GM12878 (cell line): Measurements from ENCODE around the gene ERC2. TPM values are rescaled to one million over a fixed set of nuclear protein-coding genes. Genes with fewer than 3 reads are reported as not detected.

Experiments
- ATAC-seq: fragments of 200-7000 bp; cut with Tn5 transposase; 3 replicates; pipeline ENCODE4 v1.9.1; 2020; ENCODE audit warnings: mild to moderate bottlenecking, moderate library complexity
- BruUV-seq: library from RNA; stranded (reverse); fragments of 400-500 nt; replicated peaks from 2 replicates; lab custom pipeline; 2021; lab: Mats Ljungman, UMichigan
- CTCF ChIA-PET: fragments of 300-600 bp; sonication (Branson Sonifier 250); formaldehyde crosslinking; extraction: SDS; loops from one replicate; lab custom pipeline; 2021; ENCODE audit warnings: inconsistent platforms; lab: Yijun Ruan, JAX
- POLR2A ChIA-PET: fragments of 350-600 bp; formaldehyde crosslinking; extraction: SDS; loops from one replicate; lab custom pipeline; 2021; ENCODE audit warnings: inconsistent platforms; lab: Charles Lee
- RAD21 ChIA-PET: fragments of 300-600 bp; sonication (Branson Sonifier 250); formaldehyde crosslinking; loops from one replicate; lab custom pipeline; 2023; ENCODE audit warnings: antibody characterized with exemption; ENCODE audit not compliant: unreplicated experiment; lab: Charles Lee
- SMC1A ChIA-PET: fragments of 300-600 bp; sonication (Branson Sonifier 250); formaldehyde crosslinking; loops from one replicate; lab custom pipeline; 2023; ENCODE audit not compliant: unreplicated experiment, uncharacterized antibody; lab: Charles Lee
- DNase-seq: peaks from one replicate; pipeline ENCODE4 v3.0.0-alpha.2; 2011; ENCODE audit warnings: low read depth, low spot score
- FAIRE-seq: peaks from 3 replicates; lab custom pipeline; 2011; peaks lifted over from hg19 to GRCh38; lab: Jason Lieb, UNC
- H2AFZ ChIP-seq: 2 replicates; pipeline ENCODE4 v1.6.0; 2011; ENCODE audit warnings: low read depth, low read length, control low read depth; ENCODE audit not compliant: control insufficient read depth
- H3K27ac ChIP-seq: 2 replicates; pipeline ENCODE4 v1.5.1; 2011; ENCODE audit warnings: control low read depth; ENCODE audit not compliant: control insufficient read depth, insufficient read depth
- H3K27me3 ChIP-seq, 2 experiments: replicated peaks in 1 of 2; 2 replicates each; pipeline versions ENCODE4 v1.6.0 to v1.6.1; 2011; ENCODE audit warnings: low read length in 1 of 2; ENCODE audit not compliant: control insufficient read depth in 2 of 2, insufficient read depth in 2 of 2
- H3K36me3 ChIP-seq, 2 experiments: 2 replicates each; pipeline ENCODE4 v1.5.1; 2011; ENCODE audit warnings: low read length in 1 of 2; ENCODE audit not compliant: control insufficient read depth in 2 of 2, insufficient read depth in 2 of 2
- H3K4me1 ChIP-seq: 2 replicates; pipeline ENCODE4 v1.6.1; 2011; ENCODE audit warnings: mild to moderate bottlenecking, low read length, moderate library complexity, mixed read lengths; ENCODE audit not compliant: control insufficient read depth, insufficient read depth
- H3K4me2 ChIP-seq: 2 replicates; pipeline ENCODE4 v1.6.0; 2011; ENCODE audit warnings: control low read depth; ENCODE audit not compliant: control insufficient read depth, insufficient read depth
- H3K4me3 ChIP-seq: fragments of 200-600 bp; sonication (generic); 2 replicates; pipeline ENCODE4 v1.5.1; 2016
- H3K79me2 ChIP-seq: 2 replicates; pipeline ENCODE4 v1.6.0; 2011; ENCODE audit warnings: low read length; ENCODE audit not compliant: control insufficient read depth, insufficient read depth
- H3K9ac ChIP-seq: 2 replicates; pipeline ENCODE4 v1.8.0; 2011; ENCODE audit warnings: low read length, control low read depth, mixed read lengths; ENCODE audit not compliant: control insufficient read depth, insufficient read depth
- H3K9me3 ChIP-seq: replicated peaks from 3 replicates; pipeline ENCODE4 v1.5.1; 2011; ENCODE audit warnings: mild to moderate bottlenecking, low read length; ENCODE audit not compliant: control insufficient read depth, insufficient read depth
- H4K20me1 ChIP-seq: 2 replicates; pipeline ENCODE4 v1.6.0; 2011; ENCODE audit not compliant: control insufficient read depth, insufficient read depth
- ATF3 ChIP-seq: IDR thresholded peaks from 2 replicates; pipeline ENCODE4 v1.6.1; 2011; ENCODE audit warnings: low read depth, mild to moderate bottlenecking, low read length, moderate library complexity, borderline replicate concordance; ENCODE audit errors: extremely low read depth
- CREB1 ChIP-seq: IDR thresholded peaks from 2 replicates; pipeline ENCODE4 v1.6.1; 2012; ENCODE audit warnings: low read depth, mild to moderate bottlenecking, inconsistent platforms
- CUX1 ChIP-seq: IDR thresholded peaks from 2 replicates; pipeline ENCODE4 v1.6.1; 2012; ENCODE audit warnings: improper control_type of control experiment, low read depth, low read length; ENCODE audit not compliant: insufficient replicate concordance
- ESRRA ChIP-seq: IDR thresholded peaks from 2 replicates; pipeline ENCODE4 v1.6.1; 2012; ENCODE audit warnings: mild to moderate bottlenecking, low read length, improper control_type of control experiment
- EZH2 ChIP-seq: IDR thresholded peaks from 2 replicates; pipeline ENCODE4 v1.6.1; 2012; ENCODE audit warnings: low read depth, mild to moderate bottlenecking, control low read depth, inconsistent platforms, low read length, borderline replicate concordance; ENCODE audit not compliant: control insufficient read depth
- HDGF ChIP-seq: fragments of 450-650 bp; IDR thresholded peaks from 2 replicates; pipeline ENCODE4 v1.6.1; 2016; ENCODE audit warnings: antibody characterized with exemption
- IRF5 ChIP-seq: fragments of 450-650 bp; IDR thresholded peaks from 2 replicates; pipeline ENCODE4 v1.6.1; 2017; ENCODE audit warnings: borderline replicate concordance
- MEF2A ChIP-seq: IDR thresholded peaks from 2 replicates; pipeline ENCODE4 v1.6.1; 2011; ENCODE audit warnings: low read depth, mild to moderate bottlenecking, low read length, moderate library complexity; ENCODE audit not compliant: insufficient read depth
- MTA2 ChIP-seq: fragments of 450-650 bp; IDR thresholded peaks from 2 replicates; pipeline ENCODE4 v1.6.1; 2016; ENCODE audit warnings: low read depth, mild to moderate bottlenecking, moderate library complexity
- NFXL1 ChIP-seq: fragments of 450-650 bp; IDR thresholded peaks from 2 replicates; pipeline ENCODE4 v1.6.1; 2017; ENCODE audit warnings: antibody characterized with exemption, mild to moderate bottlenecking, borderline replicate concordance
- POLR2AphosphoS2 ChIP-seq: IDR thresholded peaks from 2 replicates; pipeline ENCODE4 v1.6.1; 2011; ENCODE audit warnings: low read depth, mild to moderate bottlenecking, low read length, improper control_type of control experiment, moderate library complexity
- PRDM15 ChIP-seq: fragments of 450-650 bp; formaldehyde crosslinking; IDR thresholded peaks from 2 replicates; pipeline ENCODE4 v1.4.0; 2020; ENCODE audit warnings: mild to moderate bottlenecking, moderate library complexity
- SMAD1 ChIP-seq: fragments of 450-650 bp; IDR thresholded peaks from 2 replicates; pipeline ENCODE4 v1.6.1; 2018; ENCODE audit warnings: mild to moderate bottlenecking, low read depth; ENCODE audit not compliant: partially characterized antibody
- SREBF2 ChIP-seq: IDR thresholded peaks from 2 replicates; pipeline ENCODE4 v1.6.1; 2012; ENCODE audit warnings: mild to moderate bottlenecking, low read length
- WRNIP1 ChIP-seq: IDR thresholded peaks from 2 replicates; pipeline ENCODE4 v1.6.1; 2011; ENCODE audit warnings: low read depth, low read length, improper control_type of control experiment, borderline replicate concordance
- WGBS: methylation state at CpG from one replicate; pipeline ENCODE4 v1.1.6; 2016; ENCODE audit warnings: low lambda C conversion rate; ENCODE audit not compliant: insufficient replicate concordance, insufficient coverage; ENCODE audit errors: missing lambda C conversion rate; 5-methylcytosine and 5-hydroxymethylcytosine counted together
- in situ Hi-C: fragments of 300-500 bp; cut with MboI; formaldehyde crosslinking; loops from 9 replicates; pipeline ENCODE4 v1.14.3; 2018; ENCODE audit warnings: mixed read lengths
- intact Hi-C: fragments of 100-400 bp; cut with micrococcal nuclease; formaldehyde crosslinking; loops from one replicate; pipeline ENCODE4 v1.14.2; 2022; ENCODE audit not compliant: unreplicated experiment
- polyA plus RNA-seq, 11 experiments: library from polyadenylated mRNA; depleted of rRNA in 4 of 11; unstranded in 6 of 11; stranded (reverse) in 5 of 11; fragments of >200 nt; fragmentation: Nextera tagmentation in 4 of 11; fragmentation: Illumina TruSeq in 1 of 11; extraction: Ambion mirVana in 4 of 11; extraction: Trizol in 1 of 11; gene quantifications; 1 replicate in 1 of 11; 2 replicates in 10 of 11; pipeline versions ENCODE4 v1.2.1 to v1.2.3, GENCODE V29; 2011 to 2016; ENCODE audit warnings: inconsistent platforms in 2 of 11, missing spikeins in 2 of 11, low read depth in 1 of 11
- total RNA-seq, 4 experiments: library from RNA; depleted of rRNA in 3 of 4; stranded (reverse); fragments of >200 nt in 3 of 4; fragmentation: Illumina TruSeq in 1 of 4; extraction: Trizol in 1 of 4; gene quantifications; 2 replicates each; pipeline versions ENCODE4 v1.2.1 to v1.2.3, GENCODE V29; 2013 to 2021

The ERC2 gene
- total and polyA plus RNA-seq, 10 of the 15 experiments (the other 5 are each of a cell fraction or from before 2014, with no cell fraction given): 0.06 to 1.4 (median 0.12) TPM; not detected in 3

- H3K9me3 ChIP-seq: no peaks in the 10 kb centered on the region
- ATAC-seq (no peak), FAIRE-seq (no peak), DNase-seq (no peak)
- SMC1A ChIA-PET: no interaction called here
- POLR2A ChIA-PET: no interaction called here
- H4K20me1 ChIP-seq: no peaks in the 10 kb centered on the region
- intact Hi-C loops (no loop called here), in situ Hi-C loops (no loop called here)
- RAD21 ChIA-PET: no interaction called here
- H3K27me3 ChIP-seq: no peaks in the 10 kb centered on the region
- no peak overlapping the region for H3K9ac ChIP-seq
- 24% methylated on average over 10 of the region's 10 CpGs for WGBS
- no peak overlapping the region for H3K4me2 ChIP-seq
- H2AFZ ChIP-seq: no peak overlapping the region
- no peaks in the 10 kb centered on the region for H3K4me1 ChIP-seq
- H3K27ac ChIP-seq: no peak overlapping the region
- no TSS peak for BruUV-seq
- no peaks in the 10 kb centered on the region for H3K79me2 ChIP-seq
- CTCF ChIA-PET: no interaction called here
- H3K4me3 ChIP-seq: no peak overlapping the region
- H3K36me3 ChIP-seq: no peaks in the 10 kb centered on the region
- TF ChIP-seq CUX1 (no peak), IRF5 (no peak), NFXL1 (no peak), SMAD1 (no peak), PRDM15 (no peak), POLR2AphosphoS2 (no peak), MTA2 (no peak), CREB1 (no peak), WRNIP1 (no peak), SREBF2 (no peak), ESRRA (no peak), ATF3 (no peak), EZH2 (no peak), HDGF (no peak), MEF2A (no peak)
These were observed 413.4 kb downstream of the ERC2 start for GRCh38 chr3:56054844-56055243.
